HTERT RPE-1 (cell line): ENCODE results near the gene MMP1.

ENCODE experiments used
- in situ Hi-C: fragments of 300-500 bp; cut with MboI; formaldehyde crosslinking; loops from 4 replicates; pipeline ENCODE4 v1.14.3; 2020; ENCODE audit warnings: low sequenced_read_pairs

The MMP1 gene

GRCh38 chr11:102798012-102798746, at the start of gene MMP1:
Gene MMP1, minus strand, starts transcription at chr11:102798160. Its CDS starts 68 bp downstream, at chr11:102798092.
- in situ Hi-C loops = no loop called here

DNA sequence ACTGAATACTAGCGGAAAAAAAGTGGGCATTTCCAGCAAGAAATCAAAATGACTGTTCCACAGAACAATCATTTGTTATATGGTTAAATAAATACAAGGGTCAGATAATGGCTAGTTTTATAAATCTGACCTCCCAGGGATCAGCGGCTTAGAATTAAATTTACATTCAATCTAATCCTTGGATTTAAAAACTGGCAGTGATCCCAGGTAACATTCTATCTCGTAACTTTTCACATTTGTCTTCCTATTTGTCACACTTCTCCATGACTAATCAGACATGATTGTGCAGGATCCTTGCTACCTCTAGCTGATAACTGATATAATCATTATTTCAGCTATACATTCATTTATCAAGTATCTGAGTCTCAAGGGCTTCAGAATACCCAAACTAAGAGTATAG, 48.3 kb upstream of the MMP1 start:
- in situ Hi-C loops = no loop called here

DNA sequence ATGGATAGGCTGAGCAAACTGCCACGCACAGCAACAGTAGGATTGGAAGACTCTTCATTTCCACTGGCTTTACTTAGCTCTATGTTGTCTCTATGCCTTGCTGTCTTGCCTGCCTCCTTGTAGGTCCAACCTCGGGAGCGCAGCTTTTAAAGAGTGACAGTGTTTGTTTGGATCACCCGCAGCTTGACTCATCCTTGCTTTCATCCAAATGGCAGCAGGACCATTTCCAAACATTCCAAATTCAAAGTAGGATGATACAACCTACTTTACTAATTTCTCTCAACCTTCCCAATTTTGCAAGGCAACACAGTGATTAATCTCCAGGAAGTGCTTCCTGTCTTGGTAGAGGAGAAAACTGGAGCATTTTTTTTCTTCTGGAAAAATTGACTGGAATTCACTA, 45.5 kb upstream of the MMP1 start, which contains the start of gene MMP3:
Gene MMP3 (minus strand): TSS at position 121 of the 400 bp plus-strand sequence. CDS start 63 bp downstream, at position 58.
- in situ Hi-C loops = no loop called here

GRCh38 chr11:102842930-102843329, 45.0 kb upstream of the MMP1 start:
- in situ Hi-C loops = no loop called here

- in situ Hi-C loops = no loop called here
Observed at GRCh38 chr11:102840018-102840417, 42.1 kb upstream of the MMP1 start.

DNA sequence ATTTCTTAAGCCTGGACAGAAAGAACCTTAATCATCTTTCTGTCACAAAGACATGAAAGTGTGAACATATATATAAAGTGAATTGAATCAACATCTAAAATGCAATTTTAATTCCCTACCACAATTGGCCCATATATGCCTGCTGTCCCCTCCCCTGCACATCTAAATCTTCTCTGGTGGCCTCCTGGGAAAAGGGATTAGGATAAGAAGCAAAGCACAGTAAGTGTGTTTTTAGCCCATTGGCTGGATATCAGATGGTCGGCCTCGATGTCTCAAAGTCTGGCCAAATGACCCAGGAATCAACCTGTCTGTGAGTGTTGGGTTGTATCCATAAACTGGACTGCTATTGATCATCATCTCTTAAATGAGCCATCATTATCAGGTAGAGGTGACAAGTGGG, 39.7 kb upstream of the MMP1 start:
- in situ Hi-C loops = no loop called here

DNA sequence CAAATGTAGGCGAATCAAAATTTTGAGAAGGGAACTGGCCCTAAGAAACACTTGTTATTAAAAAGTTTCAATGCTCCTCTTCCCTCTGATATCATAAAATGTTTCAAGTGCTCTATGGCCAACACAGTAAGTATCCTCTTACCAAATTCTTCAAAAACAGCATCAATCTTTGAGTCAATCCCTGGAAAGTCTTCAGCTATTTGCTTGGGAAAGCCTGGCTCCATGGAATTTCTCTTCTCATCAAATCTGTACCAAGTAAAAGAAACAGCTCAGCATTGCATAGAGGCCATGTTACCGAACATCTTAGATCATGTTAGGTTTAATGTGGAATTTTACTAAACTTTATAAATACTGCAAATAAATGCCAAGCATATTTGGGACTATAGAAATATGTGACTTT, 39.2 kb upstream of the MMP1 start:
- in situ Hi-C loops = no loop called here

GRCh38 chr11:102836290-102836875, 38.4 kb upstream of the MMP1 start:
- in situ Hi-C loops = no loop called here

GRCh38 chr11:102833731-102834130, 35.8 kb upstream of the MMP1 start:
- in situ Hi-C loops = no loop called here

- in situ Hi-C loops = no loop called here
Observed at GRCh38 chr11:102832612-102833011, 34.7 kb upstream of the MMP1 start.

GRCh38 chr11:102831489-102832440, 33.8 kb upstream of the MMP1 start:
- in situ Hi-C loops = no loop called here

- in situ Hi-C loops = no loop called here
Observed at GRCh38 chr11:102831128-102831488, 33.1 kb upstream of the MMP1 start.

DNA sequence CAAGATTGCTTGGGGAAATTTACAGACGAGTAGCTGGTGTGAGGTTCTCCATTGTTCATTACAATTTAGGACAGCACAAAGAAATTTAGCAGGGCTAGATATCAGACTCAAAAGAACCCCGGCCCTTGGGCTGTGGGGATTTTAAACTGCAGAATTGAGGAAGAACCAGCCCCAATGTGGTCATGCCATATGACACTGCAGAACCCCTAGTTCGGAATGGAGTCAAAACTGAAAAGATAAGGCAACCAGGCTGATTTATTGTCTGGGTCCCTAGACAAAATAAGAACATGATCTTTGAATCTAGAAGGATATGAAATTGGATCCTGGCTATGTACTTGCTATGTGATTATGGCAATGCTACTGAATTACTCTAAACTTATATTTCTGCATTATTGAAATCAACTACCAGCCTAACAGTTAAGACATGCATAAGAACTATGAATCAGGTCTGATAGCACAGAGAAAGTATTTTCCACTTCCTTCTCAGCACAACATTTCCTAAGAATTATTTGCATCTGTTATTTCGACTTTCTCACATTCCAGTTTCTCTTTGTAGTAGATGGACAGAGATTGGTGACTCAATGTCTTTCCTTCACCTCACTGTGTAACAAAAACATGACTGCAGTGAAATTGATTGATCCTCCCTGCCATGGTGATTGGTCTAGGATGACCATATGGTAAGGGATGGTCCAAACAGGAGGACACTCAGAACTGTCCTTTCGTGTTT, 32.2 kb upstream of the MMP1 start:
- in situ Hi-C loops = no loop called here

- in situ Hi-C loops = no loop called here
Observed at GRCh38 chr11:102829316-102830000, 31.5 kb upstream of the MMP1 start.

DNA sequence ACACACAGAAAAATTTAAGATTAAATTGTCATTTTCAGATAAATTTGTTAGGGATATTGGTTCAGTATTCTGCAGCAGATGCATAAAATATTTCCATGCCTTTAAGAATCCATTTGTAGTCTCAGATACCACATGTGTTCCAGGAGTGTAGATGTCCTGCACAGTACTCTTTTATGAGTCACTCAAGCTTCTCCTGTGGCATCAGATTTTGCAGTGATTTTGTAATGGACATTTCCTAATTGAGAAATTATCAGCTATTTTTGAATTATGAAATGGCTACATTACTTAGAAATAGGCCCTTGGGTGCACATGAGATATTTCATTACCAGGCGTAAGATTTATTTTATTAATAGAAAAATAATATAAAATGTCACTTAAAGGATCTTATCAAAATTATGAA, 26.6 kb upstream of the MMP1 start:
- in situ Hi-C loops = no loop called here

DNA sequence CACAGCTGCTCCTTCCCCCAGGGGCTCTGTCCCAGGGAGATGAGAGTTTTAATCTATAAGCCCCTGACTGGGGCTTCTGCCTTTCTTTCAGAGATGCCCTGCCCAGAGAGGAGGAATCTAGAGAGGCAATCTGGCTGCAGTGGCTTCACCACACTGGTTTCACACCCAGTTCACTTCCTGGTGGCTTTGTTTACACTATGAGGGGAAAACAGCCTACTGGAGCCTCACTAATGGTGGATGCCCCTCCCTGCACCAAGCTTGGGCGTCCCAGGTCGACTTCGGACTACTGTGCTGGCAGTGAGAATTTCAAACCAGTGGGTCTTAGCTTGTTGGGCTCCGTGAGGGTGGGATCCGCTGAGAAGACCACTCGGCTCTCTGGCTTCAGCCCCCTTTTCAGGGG, 21.5 kb upstream of the MMP1 start:
- in situ Hi-C loops = no loop called here

DNA sequence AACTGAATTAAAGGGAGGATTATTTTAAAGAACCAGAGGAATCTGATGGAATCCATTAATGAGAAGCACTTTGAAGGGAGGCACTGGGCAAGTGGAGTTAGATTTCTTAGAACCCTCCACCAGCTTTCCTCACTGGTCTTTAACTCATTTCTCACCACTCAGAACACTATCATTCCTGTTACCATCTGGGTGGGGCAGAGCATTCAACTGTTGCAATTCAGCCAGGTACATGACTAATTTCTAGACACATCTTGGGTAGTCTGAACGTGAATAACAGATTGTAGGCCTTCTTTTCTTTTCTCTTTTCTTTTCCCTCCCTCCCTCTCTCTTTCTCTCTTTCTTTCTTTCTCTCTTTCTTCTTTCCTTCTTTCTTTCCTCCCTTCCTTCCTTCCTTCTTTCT, 15.5 kb upstream of the MMP1 start:
- in situ Hi-C loops = no loop called here

- in situ Hi-C loops = no loop called here
Observed at GRCh38 chr11:102812188-102812587, 14.2 kb upstream of the MMP1 start.

DNA sequence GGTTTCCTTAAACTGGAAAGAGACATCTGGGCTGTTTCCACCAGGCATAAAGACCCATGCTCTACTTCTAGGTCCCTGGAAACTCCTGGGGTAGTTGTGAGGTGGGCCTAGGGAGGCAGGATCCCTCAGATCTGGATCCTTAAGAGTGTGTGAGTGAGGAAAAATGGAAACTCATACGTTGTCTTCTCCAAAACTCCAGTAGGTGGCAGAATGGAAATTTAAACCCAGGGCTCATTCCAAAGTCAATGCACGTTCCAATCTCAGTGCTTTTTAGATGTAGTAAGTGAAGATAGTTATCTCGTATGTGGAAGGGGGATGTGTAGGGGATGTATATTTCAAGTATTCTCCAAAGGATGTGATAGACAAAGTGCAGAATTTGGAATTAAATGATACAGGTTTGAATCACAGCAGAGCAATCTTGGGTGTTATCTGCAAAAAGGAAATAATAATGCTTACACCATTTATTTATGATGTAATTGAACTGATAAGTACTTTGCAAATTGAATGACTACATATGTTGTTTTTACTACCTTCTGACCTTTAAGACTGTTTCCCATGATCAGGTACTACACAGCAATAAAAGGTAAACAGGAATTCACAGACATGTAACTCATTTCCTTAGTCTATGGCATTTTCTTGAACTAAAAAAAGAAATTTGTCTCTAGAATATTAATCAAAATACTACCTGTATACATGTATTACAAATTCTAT, 13.1 kb upstream of the MMP1 start:
- in situ Hi-C loops = no loop called here

DNA sequence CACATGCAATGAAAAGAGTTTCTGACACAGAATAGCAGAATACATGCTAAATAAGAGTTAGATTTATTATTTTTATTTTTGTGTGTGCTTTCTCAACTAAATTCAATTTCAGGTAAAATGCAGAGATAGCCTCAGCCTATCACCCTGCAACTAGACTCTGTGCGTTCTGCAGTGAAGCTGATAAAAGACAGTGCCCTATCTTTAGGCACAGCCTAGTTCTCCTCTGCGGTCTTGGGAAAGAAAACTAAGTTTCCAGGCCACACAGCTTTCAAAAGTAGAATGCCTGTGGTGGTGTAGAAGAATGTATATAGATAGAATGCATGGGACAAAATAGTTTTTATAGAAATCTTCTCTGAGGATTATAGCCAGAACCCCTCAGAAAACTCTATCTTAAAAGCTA, 12.0 kb upstream of the MMP1 start:
- in situ Hi-C loops = no loop called here
